ENCODE data around the gene SLC6A7.

DNA sequence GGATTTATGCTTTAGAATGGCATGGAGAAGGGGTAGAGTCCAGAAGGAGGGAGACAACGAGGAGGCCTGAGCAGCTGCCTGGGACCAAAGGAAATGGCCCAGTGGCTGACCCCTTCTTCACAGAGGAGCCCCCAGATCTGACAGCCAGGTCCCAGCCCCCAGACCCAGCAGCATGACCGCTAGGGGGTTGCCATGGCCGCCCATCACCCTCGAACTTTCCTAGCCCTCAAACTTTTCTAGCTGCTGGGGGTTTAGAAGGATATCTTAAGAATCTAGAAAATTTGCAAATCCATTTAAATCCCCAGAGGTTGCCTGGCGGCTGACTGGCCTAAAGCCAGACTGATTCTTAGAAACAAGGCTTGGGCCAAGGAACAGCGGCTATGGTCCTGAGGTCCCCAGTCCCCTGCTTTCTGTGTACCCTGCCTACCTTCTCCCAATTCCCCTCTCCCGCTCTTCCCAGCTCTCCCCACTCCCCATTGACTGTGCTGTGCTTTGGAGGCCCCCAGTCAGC is 35.2 kb upstream of the SLC6A7 start:
- TF ChIP-seq, protein P1, sequence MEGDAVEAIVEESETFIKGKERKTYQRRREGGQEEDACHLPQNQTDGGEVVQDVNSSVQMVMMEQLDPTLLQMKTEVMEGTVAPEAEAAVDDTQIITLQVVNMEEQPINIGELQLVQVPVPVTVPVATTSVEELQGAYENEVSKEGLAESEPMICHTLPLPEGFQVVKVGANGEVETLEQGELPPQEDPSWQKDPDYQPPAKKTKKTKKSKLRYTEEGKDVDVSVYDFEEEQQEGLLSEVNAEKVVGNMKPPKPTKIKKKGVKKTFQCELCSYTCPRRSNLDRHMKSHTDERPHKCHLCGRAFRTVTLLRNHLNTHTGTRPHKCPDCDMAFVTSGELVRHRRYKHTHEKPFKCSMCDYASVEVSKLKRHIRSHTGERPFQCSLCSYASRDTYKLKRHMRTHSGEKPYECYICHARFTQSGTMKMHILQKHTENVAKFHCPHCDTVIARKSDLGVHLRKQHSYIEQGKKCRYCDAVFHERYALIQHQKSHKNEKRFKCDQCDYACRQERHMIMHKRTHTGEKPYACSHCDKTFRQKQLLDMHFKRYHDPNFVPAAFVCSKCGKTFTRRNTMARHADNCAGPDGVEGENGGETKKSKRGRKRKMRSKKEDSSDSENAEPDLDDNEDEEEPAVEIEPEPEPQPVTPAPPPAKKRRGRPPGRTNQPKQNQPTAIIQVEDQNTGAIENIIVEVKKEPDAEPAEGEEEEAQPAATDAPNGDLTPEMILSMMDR (IDR thresholded peaks at IDR 0.05; ENCODE audit: low read depth, low read length): no peak
- no peak for TF ChIP-seq POLR2A (IDR thresholded peaks at IDR 0.05; ENCODE audit: extremely low read depth, insufficient read length)
- TF ChIP-seq, protein P2, sequence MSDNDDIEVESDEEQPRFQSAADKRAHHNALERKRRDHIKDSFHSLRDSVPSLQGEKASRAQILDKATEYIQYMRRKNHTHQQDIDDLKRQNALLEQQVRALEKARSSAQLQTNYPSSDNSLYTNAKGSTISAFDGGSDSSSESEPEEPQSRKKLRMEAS (IDR thresholded peaks at IDR 0.05; ENCODE audit: low read depth, low read length): no peak
